Measurements from ENCODE around the gene CCDC30.
"Not testable (repeated sequence)": the region's sequence is repeated elsewhere in the genome, so short reads cannot be mapped to it uniquely, and the experiment has no call there.

The CCDC30 gene

GRCh38 chr1:42531043-42531442 is 68.0 kb downstream of the CCDC30 start:
- DNase-seq = no peak

- no peak for DNase-seq
Measured at GRCh38 chr1:42533101-42533863, 70.2 kb downstream of the CCDC30 start.

- no peak for DNase-seq
Measured at GRCh38 chr1:42541104-42541503, 78.0 kb downstream of the CCDC30 start.

GRCh38 chr1:42551180-42551579 is 88.1 kb downstream of the CCDC30 start:
- DNase-seq = no peak

- no peak for DNase-seq
Measured at GRCh38 chr1:42551590-42551989, 88.5 kb downstream of the CCDC30 start.

- no peak for DNase-seq
Measured at GRCh38 chr1:42552636-42553035, 89.5 kb downstream of the CCDC30 start.

- no peak for DNase-seq
Measured at GRCh38 chr1:42557230-42557851, 94.3 kb downstream of the CCDC30 start.

- DNase-seq = no peak
Measured at GRCh38 chr1:42567038-42567437, 104.0 kb downstream of the CCDC30 start.

- DNase-seq = no peak
Measured at GRCh38 chr1:42576935-42577334, 113.8 kb downstream of the CCDC30 start.

GRCh38 chr1:42586016-42586415 is 122.9 kb downstream of the CCDC30 start:
- DNase-seq = no peak

- no peak for DNase-seq
Measured at GRCh38 chr1:42587753-42588152, 124.7 kb downstream of the CCDC30 start.

GRCh38 chr1:42592811-42593210 is 129.7 kb downstream of the CCDC30 start:
- DNase-seq = no peak

- no peak for DNase-seq
Measured at GRCh38 chr1:42593486-42594100, 130.5 kb downstream of the CCDC30 start.

- DNase-seq = no peak
Measured at GRCh38 chr1:42601472-42601871, 138.4 kb downstream of the CCDC30 start.

- no peak for DNase-seq
Measured at GRCh38 chr1:42613803-42614131, 150.7 kb downstream of the CCDC30 start.

- DNase-seq = no peak
Measured at GRCh38 chr1:42618866-42619265, 155.8 kb downstream of the CCDC30 start.

- DNase-seq = no peak
Measured at GRCh38 chr1:42620307-42620706, 157.2 kb downstream of the CCDC30 start.

GRCh38 chr1:42621180-42621579 is 158.1 kb downstream of the CCDC30 start:
- DNase-seq = not testable (repeated sequence)

GRCh38 chr1:42627205-42627604 is 164.1 kb downstream of the CCDC30 start:
- DNase-seq = not testable (repeated sequence)

- no peak for DNase-seq
Measured at GRCh38 chr1:42639116-42639515, 176.0 kb downstream of the CCDC30 start.

GRCh38 chr1:42646056-42646455 is 183.0 kb downstream of the CCDC30 start:
- DNase-seq = no peak

- DNase-seq = no peak
Measured at GRCh38 chr1:42657201-42657600, 194.1 kb downstream of the CCDC30 start.

- peak; percentile 96 to 97 for DNase-seq
Measured at GRCh38 chr1:42657981-42658876, 195.1 kb downstream of the CCDC30 start, which contains the start of gene PPIH. Gene PPIH (plus strand): TSS chr1:42658423. CDS start chr1:42658447, 24 bp downstream.

Data from activated CD4-positive, alpha-beta T cell treated with anti-CD3 and anti-CD28 coated beads, Interleukin-2, amount 50 U/mL, for 48 hours (primary cell).